Raji (cell line): Measurements from ENCODE around the gene ATP6V0B.

ENCODE experiments used
- POLR2A ChIP-seq: IDR thresholded peaks from 2 replicates; pipeline ENCODE4 v1.6.1; 2011; ENCODE audit warnings: low read depth, low read length, control low read depth; ENCODE audit not compliant: insufficient read depth

ATP6V0B gene

DNA sequence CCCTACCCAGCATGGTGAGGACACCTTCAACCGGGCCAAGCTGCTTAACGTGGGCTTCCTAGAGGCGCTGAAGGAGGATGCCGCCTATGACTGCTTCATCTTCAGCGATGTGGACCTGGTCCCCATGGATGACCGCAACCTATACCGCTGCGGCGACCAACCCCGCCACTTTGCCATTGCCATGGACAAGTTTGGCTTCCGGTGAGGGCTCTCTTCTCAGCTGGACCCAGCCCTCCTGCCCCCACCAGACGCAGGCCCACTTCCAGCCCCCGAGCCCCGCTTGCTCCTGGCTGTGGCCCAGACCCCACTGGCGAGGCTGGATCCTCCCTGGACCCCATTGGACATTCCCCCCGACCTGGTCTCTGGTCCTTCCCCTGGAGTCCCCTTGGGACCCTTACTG lies 10.1 kb downstream of the ATP6V0B start:
- no peak for TF ChIP-seq POLR2A

DNA sequence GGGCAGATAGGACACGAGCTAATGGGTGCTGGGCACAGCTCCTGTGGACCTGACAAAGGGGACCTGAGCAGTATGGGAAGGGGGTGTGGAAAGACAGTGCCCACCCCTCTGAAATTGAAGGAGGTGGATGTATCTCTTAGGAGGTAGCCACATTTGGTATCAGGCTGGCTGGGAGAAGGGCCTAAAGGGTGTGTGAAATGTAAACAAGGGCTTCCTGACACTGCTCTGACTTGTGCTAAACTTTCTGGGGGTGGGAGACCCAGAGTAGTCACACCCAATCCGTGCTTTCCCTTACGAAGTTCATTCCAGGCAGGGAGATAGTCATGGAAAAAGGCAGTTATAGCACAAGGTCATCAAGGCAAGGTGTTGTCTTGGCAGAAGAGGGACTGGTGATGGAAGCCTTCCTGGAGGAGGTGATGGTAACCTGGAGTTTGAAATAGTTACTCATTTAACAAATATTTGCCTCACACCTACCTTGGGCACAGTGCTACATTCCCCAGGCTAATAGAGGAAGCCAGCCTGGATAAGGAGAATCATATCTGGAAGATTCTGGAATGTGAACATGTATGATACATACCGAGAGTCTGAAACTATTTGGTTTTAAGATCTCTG lies 11.3 kb downstream of the ATP6V0B start:
- TF ChIP-seq POLR2A = no peak

- TF ChIP-seq POLR2A = no peak
These were observed 12.0 kb downstream of the ATP6V0B start for GRCh38 chr1:43986712-43987111.

DNA sequence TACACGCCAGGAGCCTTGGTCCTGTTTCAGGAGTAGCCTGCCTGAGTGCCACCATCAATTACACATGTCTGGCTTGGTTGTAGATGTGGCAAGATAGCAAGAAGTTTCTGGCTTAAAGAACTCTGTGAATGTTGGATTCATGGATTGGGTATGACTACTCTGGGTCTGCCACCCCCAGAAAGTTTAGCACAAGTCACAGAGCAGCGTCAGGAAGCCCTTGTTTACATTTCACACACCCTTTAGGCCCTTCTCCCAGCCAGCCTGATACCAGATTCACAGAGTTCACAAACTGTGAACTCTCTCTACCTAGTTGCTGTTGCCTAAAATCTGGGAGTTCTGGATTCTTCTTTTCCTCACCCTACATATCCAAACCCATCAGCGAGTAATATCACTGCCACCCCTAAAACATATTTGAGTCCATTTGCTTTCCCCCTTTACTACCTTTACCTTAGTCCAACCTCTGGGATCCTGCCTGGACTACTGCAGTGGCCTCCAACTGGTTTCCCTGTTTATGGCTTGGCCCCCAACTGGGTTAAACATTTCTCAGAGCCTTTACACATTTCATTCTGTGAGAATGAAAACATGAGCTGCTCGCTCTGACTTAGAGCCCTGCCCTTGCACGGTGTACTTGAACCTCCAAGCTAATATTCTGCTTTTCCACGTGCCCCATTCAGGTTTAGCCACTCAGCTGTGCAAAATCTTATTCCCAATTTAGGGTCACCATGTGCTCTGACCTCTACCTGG lies 12.6 kb downstream of the ATP6V0B start:
- no peak for TF ChIP-seq POLR2A

GRCh38 chr1:43990271-43991199 lies 15.8 kb downstream of the ATP6V0B start:
- TF ChIP-seq POLR2A = no peak

DNA sequence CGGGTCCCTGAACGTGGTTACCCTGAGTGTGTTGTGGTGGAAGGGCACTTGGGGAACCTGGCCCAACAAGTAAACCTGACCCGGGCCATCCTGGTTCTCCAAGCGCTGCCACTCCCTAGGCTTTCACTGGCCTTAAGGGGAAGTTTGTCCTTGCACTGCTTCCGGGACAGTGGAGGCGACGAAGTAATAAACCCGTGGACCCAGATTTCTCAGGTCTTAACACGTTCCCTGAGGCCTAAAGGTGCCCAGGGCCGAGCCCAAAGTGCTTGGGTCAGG lies 16.4 kb downstream of the ATP6V0B start:
- no peak for TF ChIP-seq POLR2A

- TF ChIP-seq POLR2A = peak; percentile 59
These were observed 16.9 kb downstream of the ATP6V0B start, which contains the start of gene CCDC24 for GRCh38 chr1:43991476-43992231. Gene CCDC24, plus strand, starts transcription at chr1:43991599. Its CDS starts 280 bp downstream, at chr1:43991879.

DNA sequence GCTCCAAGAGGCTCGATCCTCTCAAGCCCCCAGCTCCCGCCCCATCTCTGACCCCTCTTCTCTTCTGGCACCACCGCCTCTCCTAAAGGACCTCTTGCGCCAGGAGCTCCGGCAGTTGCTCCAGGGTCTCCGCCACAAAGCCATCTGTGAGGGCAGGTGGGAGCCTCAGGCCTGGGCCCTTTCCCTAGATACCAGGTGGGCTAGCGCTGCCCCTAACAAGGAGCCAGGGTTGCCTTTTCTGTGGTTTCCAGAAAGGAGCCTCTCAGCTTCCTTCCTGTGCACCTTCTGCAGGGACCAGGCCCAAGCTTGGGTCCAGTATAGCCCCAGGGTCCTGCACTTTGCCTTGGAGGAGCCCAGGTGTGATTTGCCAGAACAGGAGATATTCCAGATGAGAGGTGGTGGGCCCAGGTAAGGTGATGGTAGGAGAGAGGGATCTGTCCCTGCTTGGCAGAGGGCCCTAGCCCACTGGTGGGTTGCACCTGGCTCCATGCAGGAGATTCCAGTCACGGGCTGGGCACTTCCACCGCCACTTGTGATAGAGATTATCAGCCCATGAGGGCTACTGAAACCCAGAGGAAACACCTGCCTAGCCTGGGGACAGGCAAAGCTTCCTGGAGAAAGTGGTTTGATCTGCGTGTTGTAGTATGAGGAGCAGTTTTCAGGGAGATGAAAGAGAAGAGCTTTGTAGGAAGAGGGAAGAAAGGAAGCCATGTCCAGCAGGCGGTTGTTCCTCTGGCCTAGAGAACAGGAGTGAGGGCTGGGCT lies 17.7 kb downstream of the ATP6V0B start:
- no peak for TF ChIP-seq POLR2A

GRCh38 chr1:43993206-43993914 lies 18.6 kb downstream of the ATP6V0B start:
- TF ChIP-seq POLR2A = no peak

GRCh38 chr1:43994071-43994470 lies 19.3 kb downstream of the ATP6V0B start:
- no peak for TF ChIP-seq POLR2A

DNA sequence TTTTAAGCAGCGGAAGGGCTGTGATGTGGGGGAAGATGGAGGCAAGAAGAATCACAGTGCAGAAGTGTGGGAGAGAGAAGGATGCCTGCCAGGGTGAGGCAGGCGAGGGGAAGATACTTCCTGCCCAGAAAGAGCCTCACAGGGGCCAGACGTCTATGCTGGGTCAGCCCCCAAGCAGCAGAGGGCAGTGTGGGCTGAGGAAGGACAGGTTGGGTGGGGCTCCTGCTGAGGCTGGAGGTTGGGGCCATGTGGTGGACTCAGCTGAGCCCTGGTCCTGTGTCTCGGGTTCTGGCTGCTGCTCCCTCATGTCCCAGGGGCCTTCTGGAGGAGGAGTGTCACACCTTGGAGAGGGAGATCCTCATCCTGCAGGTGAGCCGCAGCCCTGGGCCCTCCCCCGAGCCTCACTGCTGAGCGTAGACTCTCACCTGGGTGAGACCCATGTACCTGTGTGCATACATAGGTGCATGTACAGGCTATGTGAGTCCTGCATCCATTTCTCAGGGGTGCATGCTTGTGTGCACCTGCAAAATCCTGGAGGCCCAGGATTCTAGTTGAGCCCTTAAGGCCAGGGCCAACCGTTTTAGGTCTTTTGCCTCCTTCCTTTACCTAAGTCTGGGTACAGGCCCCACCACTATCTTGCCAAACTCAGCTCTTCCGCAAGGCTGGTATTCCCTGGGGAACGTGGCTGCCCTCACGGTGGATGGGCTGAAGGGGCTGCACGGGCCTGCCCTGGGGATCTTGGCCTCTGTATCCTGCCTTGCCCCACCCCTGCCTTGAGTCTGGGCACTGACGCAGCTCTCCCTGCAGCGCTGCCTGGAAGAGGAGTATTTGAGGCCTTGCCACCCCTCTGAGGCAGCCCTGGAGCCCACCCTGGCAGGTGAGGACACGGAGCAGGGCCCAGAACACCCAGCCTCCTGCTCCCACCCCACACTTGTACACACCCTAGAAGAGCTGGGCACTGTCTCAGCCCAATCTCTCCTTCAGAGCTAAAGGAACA lies 20.3 kb downstream of the ATP6V0B start:
- no peak for TF ChIP-seq POLR2A

GRCh38 chr1:43995984-43996732 lies 21.4 kb downstream of the ATP6V0B start:
- TF ChIP-seq POLR2A = no peak
